Measurements from ENCODE around the gene SETBP1.

SETBP1 gene

DNA sequence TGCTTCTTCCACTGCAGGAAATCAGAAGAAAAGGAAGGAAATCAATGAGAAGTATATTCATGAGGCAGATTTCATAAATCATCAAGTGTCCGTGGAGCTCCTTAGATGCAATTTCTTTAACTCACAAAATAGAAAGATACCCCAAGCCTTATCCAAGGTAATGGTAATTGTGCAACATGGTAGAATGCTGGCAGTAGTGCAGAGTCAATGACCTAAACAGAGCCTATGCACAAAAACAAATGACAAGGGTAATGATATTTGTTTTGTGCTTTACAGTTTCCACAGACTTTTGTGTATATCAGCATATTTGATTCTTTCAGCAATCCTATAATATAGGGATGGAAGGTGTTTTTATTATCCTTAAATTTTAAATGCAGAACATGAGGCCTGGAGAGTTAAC lies 102.7 kb downstream of the SETBP1 start:
- no peak overlapping the region for H3K4me3 ChIP-seq (ENCODE audit: low read depth, low read length)
- DNase-seq (ENCODE audit: low read depth), result no peak
- TF ChIP-seq MYC (IDR thresholded peaks at IDR 0.05; ENCODE audit: low read depth, low read length), result no peak
- TF ChIP-seq, protein P1, sequence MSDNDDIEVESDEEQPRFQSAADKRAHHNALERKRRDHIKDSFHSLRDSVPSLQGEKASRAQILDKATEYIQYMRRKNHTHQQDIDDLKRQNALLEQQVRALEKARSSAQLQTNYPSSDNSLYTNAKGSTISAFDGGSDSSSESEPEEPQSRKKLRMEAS (IDR thresholded peaks at IDR 0.05; ENCODE audit: low read depth, low read length), result no peak
- no peak for TF ChIP-seq POLR2A (IDR thresholded peaks at IDR 0.05; ENCODE audit: extremely low read depth, insufficient read length)
- TF ChIP-seq, protein P2, sequence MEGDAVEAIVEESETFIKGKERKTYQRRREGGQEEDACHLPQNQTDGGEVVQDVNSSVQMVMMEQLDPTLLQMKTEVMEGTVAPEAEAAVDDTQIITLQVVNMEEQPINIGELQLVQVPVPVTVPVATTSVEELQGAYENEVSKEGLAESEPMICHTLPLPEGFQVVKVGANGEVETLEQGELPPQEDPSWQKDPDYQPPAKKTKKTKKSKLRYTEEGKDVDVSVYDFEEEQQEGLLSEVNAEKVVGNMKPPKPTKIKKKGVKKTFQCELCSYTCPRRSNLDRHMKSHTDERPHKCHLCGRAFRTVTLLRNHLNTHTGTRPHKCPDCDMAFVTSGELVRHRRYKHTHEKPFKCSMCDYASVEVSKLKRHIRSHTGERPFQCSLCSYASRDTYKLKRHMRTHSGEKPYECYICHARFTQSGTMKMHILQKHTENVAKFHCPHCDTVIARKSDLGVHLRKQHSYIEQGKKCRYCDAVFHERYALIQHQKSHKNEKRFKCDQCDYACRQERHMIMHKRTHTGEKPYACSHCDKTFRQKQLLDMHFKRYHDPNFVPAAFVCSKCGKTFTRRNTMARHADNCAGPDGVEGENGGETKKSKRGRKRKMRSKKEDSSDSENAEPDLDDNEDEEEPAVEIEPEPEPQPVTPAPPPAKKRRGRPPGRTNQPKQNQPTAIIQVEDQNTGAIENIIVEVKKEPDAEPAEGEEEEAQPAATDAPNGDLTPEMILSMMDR (IDR thresholded peaks at IDR 0.05; ENCODE audit: low read depth, low read length), result no peak

DNA sequence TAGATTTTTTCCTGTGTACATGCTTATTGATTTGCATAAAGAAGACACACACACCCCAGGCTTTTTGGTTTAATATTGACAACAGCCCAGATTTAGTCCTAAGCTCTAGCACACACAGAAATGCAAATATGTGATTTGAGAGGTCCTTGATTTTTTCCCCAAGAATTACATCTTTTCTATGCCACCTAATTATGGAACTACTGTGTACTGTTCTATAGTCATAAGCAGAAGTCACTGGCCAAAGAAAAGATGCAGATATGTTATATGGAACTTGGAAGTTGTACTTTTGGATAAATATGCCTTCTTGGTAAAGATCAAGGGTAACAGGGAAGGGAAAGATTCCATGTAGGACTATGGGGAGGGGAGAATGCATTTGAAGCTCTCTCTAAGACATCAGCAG lies 105.6 kb downstream of the SETBP1 start:
- TF ChIP-seq, protein P2 (IDR thresholded peaks at IDR 0.05; ENCODE audit: low read depth, low read length), result no peak
- no peak for TF ChIP-seq POLR2A (IDR thresholded peaks at IDR 0.05; ENCODE audit: extremely low read depth, insufficient read length)
- TF ChIP-seq MYC (IDR thresholded peaks at IDR 0.05; ENCODE audit: low read depth, low read length), result no peak
- TF ChIP-seq, protein P1 (IDR thresholded peaks at IDR 0.05; ENCODE audit: low read depth, low read length), result no peak
- no peak overlapping the region for H3K4me3 ChIP-seq (ENCODE audit: low read depth, low read length)

DNA sequence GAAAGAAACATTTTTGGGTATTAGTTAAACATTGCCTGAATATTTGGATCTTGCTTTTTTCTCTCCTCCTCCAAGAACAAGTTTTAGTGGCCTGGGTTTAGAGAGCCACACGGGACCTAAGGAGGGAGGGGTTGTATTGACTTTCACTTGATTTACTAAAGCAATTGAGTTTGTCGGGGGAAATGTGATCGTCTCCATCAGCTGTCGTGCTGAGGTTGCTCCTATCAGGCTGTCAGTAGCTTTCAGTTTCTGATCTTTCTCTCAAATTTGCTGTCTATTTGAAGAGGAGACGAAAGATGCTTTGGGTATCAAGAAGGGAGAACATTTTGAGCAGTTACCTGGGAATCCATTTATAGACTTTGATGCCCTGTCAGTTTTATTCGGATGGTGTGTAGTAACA lies 106.0 kb downstream of the SETBP1 start:
- no peak for DNase-seq (ENCODE audit: low read depth)
- H3K4me3 ChIP-seq (ENCODE audit: low read depth, low read length), result no peak overlapping the region
- TF ChIP-seq, protein P1 (IDR thresholded peaks at IDR 0.05; ENCODE audit: low read depth, low read length), result no peak
- no peak for TF ChIP-seq MYC (IDR thresholded peaks at IDR 0.05; ENCODE audit: low read depth, low read length)
- TF ChIP-seq, protein P2 (IDR thresholded peaks at IDR 0.05; ENCODE audit: low read depth, low read length), result no peak
- no peak for TF ChIP-seq POLR2A (IDR thresholded peaks at IDR 0.05; ENCODE audit: extremely low read depth, insufficient read length)

More for the DNA sequence above, 105.6 kb downstream of the SETBP1 start:
- DNase-seq (ENCODE audit: low read depth), result no peak

DNA sequence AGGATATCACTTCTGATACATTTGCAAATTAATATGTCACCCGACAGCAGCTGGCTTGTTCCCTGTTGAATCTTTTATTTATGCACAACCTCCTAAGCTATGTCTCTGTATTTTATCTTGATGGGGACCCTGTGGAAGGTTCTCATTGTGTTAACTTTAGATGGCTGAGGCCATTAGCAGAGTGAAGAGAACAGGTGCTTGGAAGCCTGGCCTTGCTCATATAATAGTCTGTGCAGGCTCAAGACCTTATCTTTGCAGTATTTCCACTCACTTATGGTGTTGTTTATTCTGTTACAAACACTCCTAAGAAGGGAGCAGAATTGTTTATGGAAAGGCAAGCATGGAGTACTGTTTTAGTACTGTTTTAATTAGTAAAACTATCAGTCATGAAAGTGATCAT lies 107.6 kb downstream of the SETBP1 start:
- DNase-seq (ENCODE audit: low read depth), result no peak
- no peak overlapping the region for H3K4me3 ChIP-seq (ENCODE audit: low read depth, low read length)
- TF ChIP-seq, protein P2 (IDR thresholded peaks at IDR 0.05; ENCODE audit: low read depth, low read length), result no peak
- TF ChIP-seq POLR2A (IDR thresholded peaks at IDR 0.05; ENCODE audit: extremely low read depth, insufficient read length), result no peak
- no peak for TF ChIP-seq MYC (IDR thresholded peaks at IDR 0.05; ENCODE audit: low read depth, low read length)
- TF ChIP-seq, protein P1 (IDR thresholded peaks at IDR 0.05; ENCODE audit: low read depth, low read length), result no peak

DNA sequence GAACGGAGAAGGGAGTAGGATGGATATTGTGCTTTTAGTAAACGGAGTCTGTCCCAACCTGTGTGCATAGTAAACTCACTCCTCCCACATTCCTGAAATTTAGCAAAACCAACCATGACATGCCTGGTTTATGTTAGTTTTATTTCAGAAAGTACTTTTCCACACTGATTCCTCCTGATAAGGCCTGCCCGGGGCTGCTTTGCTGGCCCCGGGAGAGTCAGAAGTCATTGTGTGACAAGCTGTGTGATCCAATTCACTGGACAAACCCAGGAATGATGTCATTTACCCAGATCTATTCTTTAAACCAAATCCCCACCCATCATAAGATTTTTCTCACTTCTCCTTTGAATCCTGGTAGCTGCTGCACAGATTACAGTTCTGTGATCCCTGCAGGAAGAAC lies 109.0 kb downstream of the SETBP1 start:
- TF ChIP-seq, protein P2 (IDR thresholded peaks at IDR 0.05; ENCODE audit: low read depth, low read length), result no peak
- TF ChIP-seq MYC (IDR thresholded peaks at IDR 0.05; ENCODE audit: low read depth, low read length) (no peak), POLR2A (IDR thresholded peaks at IDR 0.05; ENCODE audit: extremely low read depth, insufficient read length) (no peak)
- no peak for DNase-seq (ENCODE audit: low read depth)
- no peak overlapping the region for H3K4me3 ChIP-seq (ENCODE audit: low read depth, low read length)

DNA sequence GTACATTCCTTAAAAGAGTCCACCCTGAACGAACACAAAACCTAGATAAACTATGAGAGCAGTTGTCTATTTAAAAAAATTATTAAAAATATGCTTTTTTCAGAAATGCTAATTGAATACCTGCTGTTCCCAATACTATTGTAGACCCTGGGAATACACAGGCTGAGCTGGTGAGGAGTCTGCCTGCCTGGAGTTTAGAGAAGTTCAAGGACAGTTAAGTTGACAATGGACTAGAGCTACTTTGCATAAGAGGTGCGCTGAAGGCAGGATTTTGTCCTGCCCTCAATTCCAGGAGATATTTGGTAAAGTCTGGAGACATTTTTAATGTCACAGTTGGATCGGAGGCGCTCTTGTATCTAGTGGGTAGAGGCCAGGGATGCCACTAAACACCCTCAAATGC lies 110.2 kb downstream of the SETBP1 start:
- no peak for DNase-seq (ENCODE audit: low read depth)
- TF ChIP-seq MYC (IDR thresholded peaks at IDR 0.05; ENCODE audit: low read depth, low read length) (no peak), POLR2A (IDR thresholded peaks at IDR 0.05; ENCODE audit: extremely low read depth, insufficient read length) (no peak)
- H3K4me3 ChIP-seq (ENCODE audit: low read depth, low read length), result no peak overlapping the region

All from NB4 (cell line).